Fibroblast of pulmonary artery (primary cell): ENCODE data around the gene BBX.

Source experiments
- DNase-seq: peaks from one replicate; pipeline ENCODE4 v3.0.0-alpha.2; 2010; ENCODE audit warnings: low read depth
- H3K4me3 ChIP-seq: replicated peaks from 2 replicates; pipeline ENCODE4 v1.5.1; 2011; ENCODE audit warnings: low read depth, mild to moderate bottlenecking, control low read depth, low read length, moderate library complexity
- CTCF ChIP-seq: IDR thresholded peaks from 2 replicates; pipeline ENCODE4 v1.5.1; 2011; ENCODE audit warnings: mild to moderate bottlenecking, control low read depth, low read length, inconsistent platforms; ENCODE audit errors: missing control alignments

BBX gene

GRCh38 chr3:107850681-107851080, 327.9 kb downstream of the BBX start:
- no peak for DNase-seq
- no peak overlapping the region for H3K4me3 ChIP-seq
- no peak for TF ChIP-seq CTCF

- no peak for DNase-seq
- H3K4me3 ChIP-seq, result no peak overlapping the region
- TF ChIP-seq CTCF, result no peak
Measured at GRCh38 chr3:107853821-107854220, 331.1 kb downstream of the BBX start.

GRCh38 chr3:107854733-107855132, 332.0 kb downstream of the BBX start:
- no peak for TF ChIP-seq CTCF
- no peak overlapping the region for H3K4me3 ChIP-seq
- no peak for DNase-seq

GRCh38 chr3:107855710-107856109, 332.9 kb downstream of the BBX start:
- peak; percentile 35 for TF ChIP-seq CTCF
- no peak overlapping the region for H3K4me3 ChIP-seq
- DNase-seq, result peak; percentile 51

- DNase-seq, result no peak
- TF ChIP-seq CTCF, result no peak
- no peak overlapping the region for H3K4me3 ChIP-seq
Measured at GRCh38 chr3:107857854-107858253, 335.1 kb downstream of the BBX start.

GRCh38 chr3:107858876-107859275, 336.1 kb downstream of the BBX start:
- no peak for TF ChIP-seq CTCF
- H3K4me3 ChIP-seq, result no peak overlapping the region
- no peak for DNase-seq
